Pulmonary artery endothelial cell (primary cell): ENCODE results near the gene THBS3. TPM values are rescaled to one million over a fixed set of nuclear protein-coding genes. Genes with fewer than 3 reads are reported as not detected.
"Not testable (repeated sequence)": the region's sequence is repeated elsewhere in the genome, so short reads cannot be mapped to it uniquely, and the experiment has no call there.

ENCODE experiments used
- DNase-seq: peaks from one replicate; pipeline ENCODE4 v3.0.0-alpha.2; 2011; ENCODE audit warnings: low read depth, low spot score
- total RNA-seq: library from RNA; depleted of rRNA; stranded (reverse); fragments of >200 nt; gene quantifications from 2 replicates; pipeline ENCODE4 v1.2.3, GENCODE V29; 2014

THBS3 gene
- total RNA-seq, 1 donor from 2014 or later = 17.1 TPM

DNA sequence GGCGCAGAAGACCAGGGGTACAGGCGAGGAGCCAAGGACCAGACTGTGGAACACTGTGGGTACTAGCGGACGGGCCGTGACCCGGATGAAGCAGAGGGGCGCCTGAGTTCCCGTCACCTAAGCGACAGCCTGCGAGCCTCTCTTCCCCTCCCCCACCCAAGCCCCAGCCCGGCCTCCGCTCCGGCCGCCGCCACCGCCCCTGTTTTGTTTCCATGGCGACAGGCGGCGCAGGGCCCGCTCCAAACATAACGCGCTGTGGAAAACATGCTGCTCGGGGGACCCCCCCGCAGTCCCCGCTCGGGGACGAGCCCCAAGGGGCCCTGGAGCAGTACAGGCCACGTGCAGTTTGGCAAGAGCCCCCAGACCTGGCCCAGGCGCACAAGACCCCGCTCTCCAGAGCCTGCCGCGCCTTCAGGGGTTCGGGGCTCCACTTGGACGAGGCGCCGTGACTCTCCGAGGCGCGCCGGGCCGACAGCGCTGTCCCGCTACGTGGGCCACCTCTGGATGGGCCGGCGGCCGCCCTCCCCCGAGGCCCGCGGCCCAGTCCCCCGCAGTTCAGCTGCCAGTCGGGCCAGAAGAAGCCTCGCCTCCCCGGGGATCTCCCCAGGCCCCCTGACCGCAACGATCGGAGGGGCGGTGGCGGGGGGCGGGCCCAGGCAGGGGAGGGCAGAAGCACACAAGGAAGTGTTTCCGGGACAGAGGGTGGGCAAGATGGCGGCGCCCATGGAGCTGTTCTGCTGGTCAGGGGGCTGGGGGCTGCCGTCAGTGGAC lies 1.0 kb upstream of the THBS3 start, which contains the start of gene MTX1:
Gene MTX1 (plus strand): TSS at position 155 of the 771 bp plus-strand sequence. CDS start 110 bp downstream, at position 265.
- no peak for DNase-seq

- DNase-seq = peak; percentile 43
Observed at GRCh38 chr1:155206891-155207805, 549 bp downstream of the THBS3 start.

GRCh38 chr1:155205969-155206593 lies 1.6 kb downstream of the THBS3 start:
- DNase-seq = no peak

- no peak for DNase-seq
Observed at GRCh38 chr1:155205035-155205434, 2.7 kb downstream of the THBS3 start.

GRCh38 chr1:155202731-155203515 lies 4.8 kb downstream of the THBS3 start:
- DNase-seq = no peak

- no peak for DNase-seq
Observed at GRCh38 chr1:155202198-155202597, 5.5 kb downstream of the THBS3 start.

- DNase-seq = no peak
Observed at GRCh38 chr1:155200920-155201319, 6.8 kb downstream of the THBS3 start.

DNA sequence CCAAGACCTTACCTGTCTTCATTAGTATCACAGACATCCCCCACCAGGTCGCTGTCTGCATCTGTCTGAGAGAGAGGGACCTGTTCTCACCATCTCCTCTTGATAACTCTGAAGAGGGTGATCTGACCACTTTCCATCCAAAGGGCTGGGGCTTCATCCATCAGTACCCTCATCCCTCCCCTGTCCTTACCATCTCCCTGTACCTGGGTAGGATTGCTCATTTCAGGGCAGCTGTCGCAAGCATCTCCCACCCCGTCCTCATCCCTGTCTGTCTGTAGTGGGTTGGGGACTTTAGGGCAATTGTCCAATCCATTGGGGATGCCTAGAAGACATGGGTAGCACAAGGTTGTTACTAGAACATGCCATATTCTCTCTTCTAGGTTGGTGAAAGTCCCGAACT lies 7.9 kb downstream of the THBS3 start:
- DNase-seq = no peak

DNA sequence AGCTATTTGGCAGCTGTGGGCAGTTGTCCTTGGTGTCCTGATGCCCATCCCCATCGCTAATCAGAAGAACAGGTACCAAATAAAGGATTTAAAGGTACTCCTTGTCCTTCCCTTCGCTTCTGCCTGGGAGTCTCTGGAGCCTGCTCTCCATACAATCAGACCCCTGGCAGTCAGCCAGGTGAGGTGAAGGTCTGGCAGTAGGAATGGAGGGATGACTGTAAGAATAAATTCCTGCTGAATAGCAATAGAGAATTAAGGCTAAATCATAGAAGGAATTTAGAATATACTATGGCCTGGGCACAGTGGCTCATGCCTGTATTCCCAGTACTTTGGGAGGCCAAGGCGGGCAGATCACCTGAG lies 9.2 kb downstream of the THBS3 start:
- no peak for DNase-seq

DNA sequence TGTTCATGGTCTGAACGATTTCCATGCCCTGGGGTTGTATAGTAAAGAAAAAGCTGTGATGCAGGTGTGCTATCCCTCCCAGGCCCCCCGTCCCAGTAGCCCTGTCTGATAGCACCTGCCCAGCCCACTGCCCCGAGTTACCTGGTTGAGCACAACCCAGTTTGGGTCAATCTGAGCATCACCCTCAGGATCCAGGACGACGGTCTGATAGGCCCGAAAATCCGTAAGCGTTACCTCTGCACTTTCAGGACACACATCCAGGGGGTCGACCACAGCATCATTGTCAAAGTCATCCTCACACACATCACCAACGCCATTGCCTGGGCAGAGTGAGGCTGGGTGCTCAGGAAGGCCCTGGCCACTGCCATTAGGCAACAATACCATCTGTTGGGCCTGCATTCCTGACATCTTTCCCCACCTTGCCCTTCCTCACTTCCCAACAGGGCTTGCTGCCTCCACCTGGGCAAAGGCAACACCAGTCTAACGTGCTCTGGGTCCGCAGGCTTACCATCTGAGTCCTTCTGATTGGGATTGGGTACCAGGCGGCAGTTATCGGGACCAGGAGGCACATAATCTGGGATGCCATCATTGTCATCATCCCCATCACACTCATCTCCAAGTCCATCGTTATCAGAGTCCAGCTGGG lies 9.7 kb downstream of the THBS3 start:
- no peak for DNase-seq

GRCh38 chr1:155196893-155197638 lies 10.6 kb downstream of the THBS3 start:
- no peak for DNase-seq

GRCh38 chr1:155196103-155196892 lies 11.4 kb downstream of the THBS3 start:
- no peak for DNase-seq

DNA sequence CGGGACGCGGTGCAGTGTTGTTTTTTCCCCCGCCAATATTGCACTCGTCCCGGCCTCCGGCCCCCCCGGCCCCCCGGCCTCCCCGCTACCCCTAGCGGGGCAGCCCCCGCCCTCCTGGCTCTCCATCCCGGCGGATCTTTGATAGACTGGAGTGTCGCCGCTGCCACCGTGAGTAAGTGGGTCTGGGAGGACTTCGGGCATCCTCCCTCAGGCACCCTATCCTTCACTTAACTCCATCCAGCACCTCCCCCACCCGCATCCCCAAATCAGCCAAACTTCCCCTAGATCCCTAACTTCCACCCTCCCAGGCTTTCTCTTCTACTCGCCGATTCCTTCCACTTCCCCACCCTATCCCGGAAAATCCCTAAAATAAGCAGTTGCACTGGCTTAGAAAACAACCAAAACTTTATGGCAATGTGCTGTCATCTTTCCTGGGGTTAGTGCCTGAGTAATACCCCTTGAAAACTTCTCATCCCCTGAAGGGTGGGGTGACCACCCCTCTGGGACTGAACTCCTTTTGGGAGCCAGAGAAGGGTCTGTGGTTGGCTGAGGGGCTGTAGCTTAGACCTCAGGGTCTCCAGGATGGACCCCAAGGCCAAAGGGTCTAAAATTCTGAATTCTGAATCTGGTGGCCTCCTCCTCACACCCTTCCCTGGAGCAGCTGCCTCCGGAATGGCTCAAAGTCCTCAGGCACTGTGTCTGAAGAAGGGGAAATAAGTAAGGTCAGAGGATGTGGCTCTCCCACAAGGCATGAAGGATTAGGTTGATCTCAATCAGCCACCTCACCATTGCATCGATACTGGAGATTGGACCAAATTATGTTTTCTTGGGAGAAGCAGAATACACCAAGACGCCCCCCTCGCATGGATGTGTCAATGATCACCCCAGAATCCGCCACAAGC lies 12.2 kb downstream of the THBS3 start:
- DNase-seq = no peak

DNA sequence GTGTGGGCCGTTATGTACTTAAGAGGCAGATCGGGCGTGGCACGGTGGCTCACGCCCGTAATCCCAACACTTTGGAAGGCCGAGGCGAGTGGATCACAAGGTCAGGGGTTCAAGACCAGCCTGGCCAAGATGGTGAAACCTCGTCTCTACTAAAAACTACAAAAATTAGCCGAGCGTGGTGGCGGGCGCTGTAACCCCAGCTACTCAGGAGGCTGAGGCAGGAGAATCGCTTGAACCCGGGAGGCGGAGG lies 13.8 kb downstream of the THBS3 start:
- DNase-seq = not testable (repeated sequence)

DNA sequence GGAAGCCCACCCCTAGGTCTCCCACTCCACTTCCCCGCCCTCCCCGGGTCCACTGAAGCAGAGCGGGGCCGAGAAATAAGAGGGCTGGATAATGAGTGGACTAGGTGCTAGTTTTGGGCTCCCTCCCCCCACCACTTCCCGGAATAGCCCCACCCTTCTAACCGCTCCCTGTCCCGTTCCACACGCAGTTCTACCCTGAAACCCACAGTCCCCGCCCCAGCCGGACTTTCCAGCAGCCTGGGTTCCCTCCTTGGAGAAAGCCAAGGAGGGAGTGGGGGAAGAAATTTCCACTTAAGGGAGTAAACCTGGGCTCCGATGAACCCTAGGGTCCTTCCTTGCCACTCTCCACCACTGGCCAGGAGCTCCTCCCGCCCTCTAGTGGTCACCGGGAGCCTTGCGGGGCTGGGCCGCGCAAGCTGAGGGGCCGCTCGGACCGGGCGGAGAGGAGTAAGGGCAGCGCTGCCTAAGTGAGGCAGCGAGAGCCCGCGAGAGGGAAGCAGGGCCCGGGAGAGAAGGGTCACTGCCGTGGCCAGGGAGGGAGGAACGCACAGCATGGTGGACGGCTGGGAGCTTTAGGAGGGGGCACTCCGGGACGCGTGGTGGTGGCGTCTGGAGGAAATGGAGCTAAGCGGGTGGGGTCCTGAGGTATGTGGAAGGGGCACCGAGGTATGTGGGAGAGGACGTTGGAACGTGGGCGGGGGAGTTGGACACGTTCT lies 14.3 kb downstream of the THBS3 start:
- DNase-seq = peak; percentile 59

GRCh38 chr1:155192346-155193274 lies 15.1 kb downstream of the THBS3 start:
- no peak for DNase-seq

DNA sequence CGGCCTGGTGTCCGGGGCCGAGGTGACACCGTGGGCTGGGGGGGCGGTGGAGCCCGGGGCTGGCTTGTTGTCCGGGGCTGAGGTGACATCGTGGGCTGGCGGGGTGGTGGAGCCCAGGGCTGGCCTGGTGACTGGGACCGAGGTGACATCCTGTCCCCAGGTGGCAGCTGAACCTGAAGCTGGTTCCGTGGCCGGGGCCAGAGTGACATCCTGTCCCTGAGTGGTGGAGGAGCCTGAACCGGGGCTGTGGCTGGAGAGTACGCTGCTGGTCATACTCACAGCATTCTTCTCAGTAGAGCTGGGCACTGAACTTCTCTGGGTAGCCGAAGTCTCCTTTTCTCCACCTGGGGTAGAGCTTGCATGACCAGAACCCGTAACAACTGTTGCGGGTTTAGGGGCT lies 15.8 kb downstream of the THBS3 start:
- no peak for DNase-seq
